Lower leg skin (tissue), 4 donors: ENCODE measurements around the gene AUTS2. TPM values are rescaled to one million over a fixed set of nuclear protein-coding genes. Genes with fewer than 3 reads are reported as not detected.

Experiments
- DNase-seq, 2 donors: peaks; one replicate each; pipeline ENCODE4 v3.0.0-alpha.2; 2019; ENCODE audit warnings: low spot score in 2 of 2
- H3K4me3 ChIP-seq: fragments of 200-600 bp; sonication (generic); 2 replicates; pipeline ENCODE4 v1.5.1; 2017; ENCODE audit warnings: mild to moderate bottlenecking, low read depth; ENCODE audit not compliant: poor library complexity, severe bottlenecking
- CTCF ChIP-seq, 3 donors: fragments of 450-650 bp; IDR thresholded peaks; one replicate each; pipeline ENCODE4 v1.5.1; 2016; ENCODE audit warnings: antibody characterized with exemption in 3 of 3, mild to moderate bottlenecking in 3 of 3, moderate library complexity in 2 of 3
- POLR2A ChIP-seq, 2 donors: fragments of 450-650 bp; IDR thresholded peaks; one replicate each; pipeline ENCODE4 v1.6.1; 2016 to 2017; ENCODE audit warnings: antibody characterized with exemption in 2 of 2, mild to moderate bottlenecking in 1 of 2, moderate library complexity in 1 of 2
- WGBS, 2 donors: methylation state at CpG; one replicate each; pipeline ENCODE4 v1.1.5; 2018; 5-methylcytosine and 5-hydroxymethylcytosine counted together
- intact Hi-C: fragments of 100-400 bp; cut with DNase I; formaldehyde crosslinking; loops from one replicate; pipeline ENCODE4 v1.15.0; 2023; ENCODE audit warnings: low total_unique reads
- total RNA-seq, 4 donors: library from RNA; depleted of rRNA; stranded (reverse); fragments of >200 nt; gene quantifications; one replicate each; pipeline ENCODE4 v1.1.0, GENCODE V29; 2016

The AUTS2 gene
- total RNA-seq, 4 donors from 2014 or later: 30.8 to 41.9 (median 40.5) TPM

DNA sequence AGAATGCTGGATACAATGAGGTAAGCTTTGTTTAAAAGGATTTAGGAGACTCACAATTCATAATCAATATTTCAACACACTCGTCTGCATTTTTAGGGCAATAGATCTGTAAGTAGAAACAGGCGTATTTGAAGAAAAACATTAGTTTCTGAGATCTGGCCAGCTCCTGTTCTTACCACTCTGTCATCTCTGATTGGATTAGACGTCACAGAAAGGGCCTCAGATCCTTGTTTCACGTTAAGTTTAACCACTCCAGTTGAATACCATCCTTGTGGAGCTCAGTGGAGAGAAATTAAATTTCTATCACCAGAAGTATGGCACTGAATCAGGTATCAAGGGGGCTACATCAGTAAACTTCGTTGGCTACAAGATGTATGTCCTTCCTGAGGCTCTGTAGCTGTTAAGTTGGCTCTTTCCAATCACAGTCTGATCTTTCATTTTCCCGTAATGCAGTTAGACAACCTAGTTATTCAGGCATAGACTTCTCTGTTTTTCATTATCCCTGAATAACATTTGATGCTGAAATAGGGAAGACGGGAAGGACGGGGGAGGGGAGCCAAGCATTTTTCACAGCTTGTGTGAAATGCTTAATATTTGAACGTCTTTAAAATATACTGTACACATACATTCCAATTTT lies 874.4 kb downstream of the AUTS2 start:
- no peak for DNase-seq
- intact Hi-C loops: no loop called here
- no peak for TF ChIP-seq CTCF (IDR thresholded peaks at IDR 0.05)
- TF ChIP-seq POLR2A (IDR thresholded peaks at IDR 0.05): no peak
- WGBS, 2 donors: 76 to 81% methylated on average over 9 of the region's 9 CpGs
- H3K4me3 ChIP-seq: no peak overlapping the region

DNA sequence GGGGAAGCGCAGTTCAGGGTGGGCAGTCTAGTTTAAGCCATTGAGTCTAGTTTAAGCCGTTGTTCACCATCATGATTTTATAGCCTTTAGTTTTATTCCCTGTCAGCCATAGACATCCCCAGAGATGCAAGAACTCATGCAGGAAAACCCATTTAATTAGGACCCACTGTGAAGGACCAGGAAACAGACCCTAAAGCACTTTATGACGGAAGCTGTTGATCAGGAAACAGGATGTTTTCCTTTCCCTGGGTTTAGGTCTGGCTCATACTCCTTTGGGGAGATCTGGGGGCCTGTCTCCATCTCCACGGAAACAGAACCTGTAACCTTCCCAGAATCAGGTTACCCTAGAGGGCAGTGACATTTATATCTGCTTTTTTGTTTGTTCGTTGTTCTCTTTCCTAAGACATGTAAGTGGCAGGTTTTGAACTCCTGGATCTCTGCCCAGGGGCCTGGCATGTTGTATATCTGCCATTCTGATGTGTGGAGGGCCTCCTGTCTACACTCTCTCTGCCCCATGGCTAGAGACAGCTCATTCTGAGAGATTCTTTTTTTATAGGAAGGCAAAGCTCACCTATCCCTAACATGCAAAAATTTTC lies 876.5 kb downstream of the AUTS2 start:
- WGBS, 2 donors: 82 to 87% methylated on average over 5 of the region's 5 CpGs
- no peak overlapping the region for H3K4me3 ChIP-seq
- DNase-seq: no peak
- TF ChIP-seq POLR2A (IDR thresholded peaks at IDR 0.05) (no peak), CTCF (IDR thresholded peaks at IDR 0.05) (no peak)
- intact Hi-C loops: no loop called here

DNA sequence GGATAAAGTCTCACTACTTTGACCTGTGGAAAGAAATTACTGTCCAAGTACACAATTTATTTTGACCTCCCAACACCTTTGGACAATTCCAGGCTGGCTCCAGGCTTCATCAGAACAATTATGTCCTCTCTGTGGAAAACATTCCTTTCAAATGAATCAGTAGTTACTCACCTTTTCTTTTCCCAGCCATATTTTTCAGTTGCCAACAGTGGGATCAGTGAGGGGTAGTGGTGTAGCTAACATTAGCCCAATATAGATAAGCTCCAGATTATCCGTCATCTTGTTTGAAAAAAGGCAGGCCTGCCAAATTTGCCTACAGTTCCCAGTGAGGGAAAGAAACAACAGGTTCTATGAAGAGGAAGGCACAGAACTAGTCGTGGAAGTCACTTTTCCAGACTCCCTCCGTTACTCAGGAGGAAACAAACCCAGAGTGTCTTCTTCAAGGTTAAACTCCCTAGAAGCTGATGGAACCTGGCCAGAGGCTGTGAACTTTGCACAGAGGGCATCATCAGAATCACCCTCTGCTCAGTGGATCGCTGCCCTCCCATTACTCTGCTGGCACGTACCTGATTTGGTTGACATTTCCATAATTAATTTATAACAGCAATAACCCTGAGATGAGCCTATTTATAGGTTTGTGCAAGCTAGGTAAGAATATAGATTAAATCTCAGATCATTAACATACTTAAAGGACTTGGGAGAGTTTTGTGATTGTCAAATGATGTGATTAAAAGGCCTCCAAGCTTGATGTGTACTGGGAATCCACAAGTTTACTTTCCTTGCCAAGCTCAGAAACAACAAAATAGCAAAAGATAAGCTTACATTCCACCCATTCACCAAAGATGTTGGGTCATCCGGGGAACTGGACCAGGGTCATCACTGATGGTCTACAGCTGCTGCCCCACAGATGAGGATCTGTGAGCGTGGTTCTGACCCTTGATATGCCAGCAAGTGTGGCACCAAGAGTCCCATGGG lies 879.0 kb downstream of the AUTS2 start:
- intact Hi-C loops: no loop called here
- no peak overlapping the region for H3K4me3 ChIP-seq
- 51 to 68% methylated on average over 7 of the region's 7 CpGs for WGBS, 2 donors
- no peak for TF ChIP-seq CTCF (IDR thresholded peaks at IDR 0.05)
- no peak for TF ChIP-seq POLR2A (IDR thresholded peaks at IDR 0.05)
- no peak for DNase-seq

DNA sequence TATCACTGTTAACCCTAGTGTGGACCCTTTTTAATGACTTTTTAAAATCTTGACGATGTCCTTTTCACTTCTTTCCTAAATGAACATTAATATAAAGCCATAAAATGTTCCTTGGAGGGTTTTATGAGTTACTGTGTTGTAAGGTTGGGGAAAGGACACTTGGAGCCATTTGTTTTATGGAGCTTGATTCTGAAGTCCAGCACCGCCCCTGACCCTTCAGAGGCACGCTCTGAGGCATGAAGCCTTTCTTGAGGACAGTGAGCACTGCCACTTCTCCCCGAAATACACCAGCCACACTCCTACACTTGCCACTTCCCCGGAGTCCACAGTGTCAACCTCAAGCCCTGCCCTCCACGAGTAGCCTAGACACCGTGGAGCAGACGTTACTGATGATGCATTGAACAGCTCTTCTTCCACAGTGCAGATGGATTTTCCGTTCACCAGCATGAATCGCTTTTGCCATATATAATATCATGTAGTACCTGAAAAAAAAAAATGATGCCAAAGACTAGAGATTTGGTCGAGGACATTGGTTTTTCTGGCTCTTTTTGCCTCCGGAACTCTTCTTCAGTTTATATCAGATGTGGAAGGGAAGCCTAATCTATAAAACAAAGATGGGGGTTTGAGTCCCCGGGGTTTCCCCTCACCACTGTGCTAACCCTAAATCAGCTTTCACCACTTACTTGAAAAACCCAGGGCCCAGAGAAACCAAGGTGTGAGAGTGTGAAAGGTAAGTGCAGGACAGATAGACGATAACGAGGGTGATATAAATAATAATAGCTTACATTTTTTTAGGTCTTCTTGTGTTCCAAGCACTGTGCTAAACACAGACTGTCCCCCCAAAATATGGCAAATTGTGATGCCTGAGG lies 881.1 kb downstream of the AUTS2 start:
- 96 to 97% methylated on average over 15 of the region's 15 CpGs for WGBS, 2 donors

More for the DNA sequence above, 881.1 kb downstream of the AUTS2 start:
- no peak for DNase-seq
- no peak overlapping the region for H3K4me3 ChIP-seq
- intact Hi-C loops: no loop called here
- TF ChIP-seq CTCF (IDR thresholded peaks at IDR 0.05): no peak
